Measurements from ENCODE around the gene BTBD16.

Gene BTBD16

DNA sequence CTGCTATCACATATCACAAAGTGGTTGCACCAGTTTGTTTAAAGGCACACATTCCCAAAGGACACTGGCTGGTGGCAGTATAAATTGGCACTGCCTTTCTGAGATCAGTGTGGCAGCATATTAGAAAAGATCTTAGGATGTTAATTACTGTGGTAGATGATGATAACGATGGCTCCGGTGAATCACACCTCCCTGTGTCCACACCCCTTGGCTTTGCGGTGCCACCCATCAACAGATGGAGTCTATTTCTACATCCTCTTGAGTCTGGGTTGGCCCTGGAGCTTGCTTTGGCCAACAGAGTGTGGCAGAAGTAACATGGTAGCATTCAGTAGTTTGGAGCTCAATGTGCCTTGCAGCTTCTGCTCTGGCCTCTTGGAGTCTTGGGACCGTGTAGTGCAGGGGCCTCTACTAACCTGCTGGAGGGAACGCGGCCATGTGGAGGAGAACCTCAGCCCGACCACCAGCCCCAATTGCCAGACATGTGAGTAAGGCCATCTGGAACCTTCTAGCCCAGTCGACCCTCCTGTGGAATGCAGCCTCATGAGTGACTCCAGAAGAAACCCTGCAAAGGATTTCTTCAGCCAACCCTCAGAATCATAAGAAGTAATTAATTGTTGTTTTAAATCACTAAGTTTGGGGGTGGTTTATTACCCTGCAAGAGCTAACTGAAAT lies 76.2 kb downstream of the BTBD16 start:
- DNase-seq = no peak

DNA sequence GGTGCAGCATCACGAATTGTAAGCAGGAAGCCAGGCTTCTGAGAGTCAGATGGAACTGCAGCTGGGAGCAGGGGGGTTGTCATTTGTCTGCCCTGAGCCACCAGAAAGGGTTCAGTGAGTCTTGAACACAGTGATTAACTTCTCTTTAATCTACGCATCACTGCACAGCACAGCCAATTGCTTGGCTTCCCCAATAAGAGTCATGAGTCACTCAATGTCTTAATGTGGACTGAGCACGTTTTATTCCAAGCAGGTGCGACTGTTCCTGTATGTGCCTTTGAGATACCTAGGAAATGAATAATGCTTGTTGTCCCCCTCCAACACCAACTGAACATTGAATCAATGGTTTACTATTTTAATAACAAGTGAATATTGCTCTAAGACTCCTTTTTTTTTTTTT lies 77.4 kb downstream of the BTBD16 start:
- no peak for DNase-seq

GRCh38 chr10:122348935-122349361 lies 77.9 kb downstream of the BTBD16 start:
- no peak for DNase-seq

DNA sequence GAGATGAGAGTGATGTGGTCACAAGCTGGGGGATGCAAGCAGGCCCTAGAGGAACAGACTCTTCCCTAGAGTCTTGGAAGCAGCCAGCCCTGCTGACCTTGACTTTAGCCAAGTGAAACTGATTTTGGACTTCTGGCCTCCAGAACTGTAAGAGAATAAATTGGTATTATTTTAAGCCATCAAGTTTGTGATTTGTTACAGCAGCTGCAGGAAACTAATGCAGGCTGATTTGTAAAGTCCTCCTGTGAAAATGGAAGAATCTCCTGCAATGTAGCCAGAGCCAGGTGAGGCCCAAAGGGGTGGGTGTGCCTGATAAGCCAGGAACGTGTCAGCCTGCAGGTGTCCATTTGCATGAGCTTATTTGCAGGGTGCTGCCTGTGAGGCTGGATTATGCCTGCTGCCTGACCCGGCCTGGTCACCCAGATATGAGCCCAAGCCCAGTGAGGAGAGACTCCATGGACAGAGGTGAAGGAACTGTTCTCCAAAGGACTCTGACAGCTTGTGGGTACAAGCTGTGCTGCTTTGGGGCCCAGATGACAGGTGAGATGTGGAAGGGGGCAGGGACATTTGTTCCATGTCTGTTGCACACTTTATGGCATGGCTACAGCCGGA lies 78.8 kb downstream of the BTBD16 start:
- no peak for DNase-seq

- no peak for DNase-seq
These were observed 79.8 kb downstream of the BTBD16 start for GRCh38 chr10:122350893-122351292.

GRCh38 chr10:122352817-122353525 lies 81.9 kb downstream of the BTBD16 start:
- no peak for DNase-seq

DNA sequence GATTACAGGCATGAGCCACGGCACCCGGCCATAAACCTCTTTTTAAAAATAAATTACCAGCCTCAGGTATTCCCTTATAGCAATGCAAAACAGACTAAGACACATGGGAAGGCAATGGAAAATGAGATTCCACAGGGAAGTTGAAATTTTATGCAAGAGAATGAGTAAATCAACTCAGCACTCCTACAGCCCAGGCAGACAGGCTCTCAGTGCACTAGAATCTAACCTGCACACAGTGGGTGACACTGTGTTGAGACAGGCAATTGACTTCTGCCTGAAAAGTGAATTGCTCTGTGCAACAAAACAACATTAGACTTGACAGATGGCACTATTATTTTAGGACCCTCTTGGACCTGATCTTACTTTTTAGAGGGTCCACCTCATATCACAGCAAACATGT lies 83.3 kb downstream of the BTBD16 start:
- no peak for DNase-seq

DNA sequence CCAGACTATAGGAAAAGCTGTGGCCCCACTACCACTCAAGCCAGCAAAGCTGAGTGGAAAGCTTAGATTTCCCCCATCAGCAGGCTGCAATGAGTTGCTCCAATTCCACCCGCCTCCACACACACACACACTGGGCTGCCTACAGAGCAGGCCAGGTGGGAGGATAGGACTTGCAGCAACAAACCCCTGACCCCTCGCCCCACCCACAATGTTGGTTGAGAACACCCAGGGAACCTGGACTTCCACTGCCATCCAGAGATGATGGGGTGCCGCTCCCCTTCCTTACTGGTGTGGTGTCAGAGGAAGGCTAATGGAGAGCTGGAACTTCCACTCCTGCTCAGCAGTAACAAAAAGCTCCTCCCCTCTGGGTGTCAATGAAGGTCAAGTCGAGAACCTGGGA lies 86.6 kb downstream of the BTBD16 start:
- no peak for DNase-seq

GRCh38 chr10:122359621-122360020 lies 88.5 kb downstream of the BTBD16 start:
- peak; percentile 7 for DNase-seq

GRCh38 chr10:122361046-122361445 lies 90.0 kb downstream of the BTBD16 start:
- no peak for DNase-seq

DNA sequence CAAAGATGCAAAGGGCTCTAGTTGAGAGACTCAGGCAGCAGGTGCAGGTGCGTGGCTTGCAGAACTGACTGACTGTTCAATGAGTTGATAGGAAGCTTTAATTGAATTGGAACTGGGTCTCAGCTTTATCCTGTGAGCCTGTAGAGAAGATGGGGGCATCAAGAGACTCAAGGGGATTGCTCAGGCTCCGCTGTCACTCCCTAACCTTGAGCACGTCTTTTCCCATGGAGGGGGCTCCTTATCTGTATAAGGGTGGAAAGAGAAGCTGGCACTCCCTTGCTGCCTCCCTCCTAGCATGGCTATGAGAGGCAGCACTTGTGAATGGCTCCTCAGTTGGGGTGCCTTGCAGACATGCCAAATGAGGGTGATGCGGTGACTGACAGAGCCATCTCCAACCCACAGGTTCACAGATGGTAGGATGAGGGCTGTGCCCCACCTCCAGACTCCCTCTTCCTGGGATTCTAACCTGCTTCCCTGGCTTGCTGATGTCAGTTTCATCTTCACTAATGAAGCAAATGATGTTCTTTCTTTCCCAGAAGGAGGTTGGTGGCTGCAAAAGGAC lies 91.0 kb downstream of the BTBD16 start:
- DNase-seq = no peak

DNA sequence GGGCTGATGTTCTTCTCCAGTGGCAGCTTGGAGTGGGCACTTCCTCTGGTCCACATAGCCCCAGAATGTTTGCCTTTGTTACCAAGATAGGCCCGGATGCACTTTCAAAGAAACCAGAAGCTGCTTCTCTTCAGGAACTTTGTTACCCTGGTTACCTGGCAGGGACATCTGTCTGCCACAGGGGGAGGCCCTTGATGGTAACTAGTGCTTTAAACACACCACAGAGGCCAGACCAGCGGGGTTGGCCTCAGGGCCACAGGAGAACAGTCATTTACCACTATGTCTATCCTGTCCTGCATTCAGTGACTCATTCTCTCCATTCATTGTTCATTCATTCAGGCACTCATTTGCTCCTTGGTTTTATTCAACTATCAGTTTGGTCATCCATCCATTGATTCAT lies 91.5 kb downstream of the BTBD16 start:
- no peak for DNase-seq

DNA sequence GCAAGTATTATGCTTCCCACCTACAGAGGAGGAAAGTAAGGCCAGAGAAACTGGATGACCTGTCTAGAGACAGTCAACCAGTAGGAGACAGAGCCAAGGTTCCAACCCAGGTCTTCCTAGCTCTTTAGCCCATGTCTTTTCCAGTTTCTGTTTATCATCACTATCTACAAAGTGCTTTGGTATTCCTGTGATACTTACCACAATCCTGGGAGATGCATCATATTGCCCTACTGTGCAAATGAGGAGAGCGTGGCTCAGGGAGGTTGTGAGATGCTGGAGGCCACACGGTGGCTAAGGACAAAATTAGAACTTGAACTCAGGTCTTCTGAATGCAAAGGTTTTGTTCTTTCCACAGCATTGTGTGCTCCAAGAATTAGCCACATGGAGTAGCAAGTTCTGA lies 92.2 kb downstream of the BTBD16 start:
- no peak for DNase-seq

DNA sequence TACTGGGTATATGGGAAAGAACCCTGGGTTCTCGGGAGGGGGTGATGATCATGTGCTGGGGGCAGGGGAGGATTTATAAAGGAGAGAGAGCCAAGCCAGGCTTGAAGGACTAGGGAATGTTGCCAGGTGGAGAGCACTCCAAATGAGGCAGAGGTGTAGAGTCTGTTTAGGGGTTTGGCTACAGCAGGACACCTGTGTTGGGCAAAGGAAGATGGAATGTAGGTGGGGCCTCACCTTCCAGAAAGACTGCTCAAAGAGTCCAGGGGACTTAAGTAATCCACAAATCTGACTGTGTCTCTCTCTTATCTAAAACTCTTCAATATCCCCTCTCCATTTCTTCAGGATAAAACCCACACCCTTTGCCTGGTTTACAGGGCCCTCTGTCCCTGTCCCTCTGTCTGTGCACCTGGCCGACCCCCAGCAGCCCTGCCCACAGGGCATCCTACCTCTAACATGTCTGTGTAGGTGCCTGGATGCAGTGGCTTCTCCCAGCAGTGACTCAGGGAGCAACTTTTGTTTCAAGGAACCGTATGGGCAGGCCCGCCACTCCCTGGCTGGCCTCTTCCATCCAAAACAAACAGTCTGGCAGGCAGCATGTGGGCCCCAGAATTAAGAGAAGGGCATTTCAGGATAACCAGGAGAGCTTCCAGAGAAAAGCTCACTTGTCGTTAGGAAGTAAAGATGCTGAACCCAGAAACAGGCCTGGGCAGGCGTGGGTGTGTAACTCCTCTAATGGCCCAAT lies 92.8 kb downstream of the BTBD16 start:
- DNase-seq = no peak

GRCh38 chr10:122368502-122369254 lies 97.6 kb downstream of the BTBD16 start:
- no peak for DNase-seq

- no peak for DNase-seq
These were observed 102.0 kb downstream of the BTBD16 start for GRCh38 chr10:122373108-122373507.

- DNase-seq = no peak
These were observed 102.6 kb downstream of the BTBD16 start for GRCh38 chr10:122373721-122374120.

DNA sequence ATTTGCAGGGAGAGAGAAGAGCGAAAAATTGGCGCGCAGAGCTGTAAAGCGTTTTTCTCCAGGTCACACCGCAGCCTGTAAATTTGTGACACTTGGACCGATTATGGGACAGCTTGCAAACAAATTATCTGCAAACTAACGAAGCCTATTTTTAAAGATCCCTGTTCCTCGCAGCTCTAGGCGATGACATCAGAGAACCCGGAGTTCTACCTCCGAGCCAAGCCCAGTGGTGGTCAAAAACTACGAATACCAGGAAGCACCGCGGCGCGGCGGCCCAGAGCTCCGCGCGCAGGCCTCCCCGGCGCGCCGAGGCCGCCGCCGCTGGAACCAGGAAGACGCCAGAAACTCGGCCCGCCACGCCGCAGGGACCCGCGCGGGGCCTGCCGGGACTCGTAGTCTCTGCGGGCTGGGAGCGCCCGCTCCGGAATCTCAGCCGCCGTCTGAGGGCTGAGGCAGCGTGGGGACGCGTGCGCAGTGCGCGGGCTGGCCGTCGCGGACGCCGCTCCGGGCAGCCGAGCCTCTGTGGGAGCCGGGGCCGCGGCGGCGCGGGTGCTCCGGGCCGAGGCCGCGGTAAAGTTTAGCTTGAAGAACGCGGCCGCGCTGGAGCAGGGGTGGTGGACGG lies 103.3 kb downstream of the BTBD16 start, which contains the start of gene PLEKHA1:
PLEKHA1 (plus strand) TSS at position 472 of the 622 bp plus-strand sequence. CDS start 18,493 bp downstream, outside the sequence.
- DNase-seq = peak; percentile 96

DNA sequence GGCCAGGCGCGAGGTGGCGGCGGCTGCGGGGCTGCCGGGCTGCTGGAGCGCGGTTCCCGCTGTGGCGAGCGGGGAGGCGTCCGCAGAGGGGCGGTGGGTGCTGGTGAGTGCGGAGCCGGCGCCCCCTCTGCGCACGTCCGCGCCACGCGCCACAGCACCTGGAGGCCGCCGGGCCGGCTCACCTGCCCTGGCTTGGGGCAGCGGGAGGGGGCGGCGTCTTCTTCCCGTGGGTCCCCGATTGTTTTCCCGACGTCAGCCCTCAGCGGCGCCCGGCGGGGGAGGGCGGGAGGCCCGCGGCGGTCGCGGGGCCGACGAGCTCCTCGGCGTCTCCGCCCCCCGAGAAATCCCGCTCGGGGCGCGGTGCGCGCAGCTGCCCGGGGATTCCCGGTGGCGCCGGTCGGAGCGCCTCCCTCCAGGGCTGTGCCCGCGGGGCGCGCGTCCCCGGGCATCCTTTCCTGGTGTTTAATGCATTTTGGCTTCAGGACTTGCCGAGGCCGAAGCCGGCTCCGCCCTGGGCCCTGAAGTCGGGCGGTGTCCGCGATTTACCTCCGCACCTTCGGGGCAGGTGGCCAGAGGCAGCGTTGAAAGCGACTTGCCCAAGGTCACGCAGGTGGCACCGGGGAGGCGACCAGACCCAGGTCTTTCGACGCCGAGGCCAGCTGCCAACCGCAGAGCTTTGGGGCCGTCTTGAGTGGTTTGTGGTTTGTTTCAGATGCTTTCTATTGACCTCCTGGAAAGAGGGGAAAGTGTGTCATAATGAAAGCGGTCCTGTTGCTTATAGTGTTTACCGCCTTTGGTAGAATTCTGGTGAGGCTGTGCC lies 104.0 kb downstream of the BTBD16 start:
- peak; percentile 62 for DNase-seq

GRCh38 chr10:122375679-122376160 lies 104.6 kb downstream of the BTBD16 start:
- DNase-seq = no peak
